NT2/D1 (cell line): Measurements from ENCODE around the gene ME2.

ENCODE experiments used
- YY1 ChIP-seq: IDR thresholded peaks from 2 replicates; pipeline ENCODE4 v1.6.1; 2011; ENCODE audit not compliant: insufficient read length, insufficient read depth
- ZNF274 ChIP-seq: IDR thresholded peaks from 2 replicates; pipeline ENCODE4 v1.6.1; 2011; ENCODE audit warnings: mild to moderate bottlenecking, low read depth, low read length

- TF ChIP-seq ZNF274 = no peak
- no peak for TF ChIP-seq YY1
Measured at GRCh38 chr18:50844554-50844953, 34.4 kb upstream of the ME2 start.
